MM.1S (cell line): ENCODE data around the gene TRIM71.

Experiments used
- DNase-seq: peaks from one replicate; pipeline ENCODE4 v3.0.0-alpha.2; 2015
- H2AFZ ChIP-seq: fragments of 300-600 bp; sonication (generic); 2 replicates; pipeline ENCODE4 v1.6.0; 2016; ENCODE audit warnings: antibody characterized with exemption, low read length
- H3F3A ChIP-seq: fragments of 300-600 bp; sonication (generic); 2 replicates; pipeline ENCODE4 v1.6.1; 2016; ENCODE audit warnings: mild to moderate bottlenecking, antibody characterized with exemption, low read length, moderate library complexity, mixed read lengths; ENCODE audit not compliant: insufficient read depth
- H3K27ac ChIP-seq: fragments of 300-600 bp; sonication (generic); 2 replicates; pipeline ENCODE4 v1.5.1; 2016; ENCODE audit warnings: mild to moderate bottlenecking, low read length
- H3K27me3 ChIP-seq: fragments of 300-600 bp; sonication (generic); replicated peaks from 2 replicates; pipeline ENCODE4 v1.6.0; 2016; ENCODE audit warnings: low read length; ENCODE audit not compliant: insufficient read depth
- H3K36me3 ChIP-seq: fragments of 300-600 bp; sonication (generic); replicated peaks from 2 replicates; pipeline ENCODE4 v1.6.1; 2016; ENCODE audit warnings: mild to moderate bottlenecking, low read length, mixed read lengths; ENCODE audit not compliant: insufficient read depth
- H3K4me1 ChIP-seq: fragments of 300-600 bp; sonication (generic); 2 replicates; pipeline ENCODE4 v1.6.1; 2016; ENCODE audit warnings: low read length, mixed read lengths
- H3K4me2 ChIP-seq: fragments of 300-600 bp; sonication (generic); 2 replicates; pipeline ENCODE4 v1.6.0; 2016; ENCODE audit warnings: low read depth, low read length
- H3K4me3 ChIP-seq: fragments of 300-600 bp; sonication (generic); 2 replicates; pipeline ENCODE4 v1.5.1; 2016; ENCODE audit warnings: low read length, mixed read lengths
- H3K79me2 ChIP-seq: fragments of 300-600 bp; sonication (generic); 2 replicates; pipeline ENCODE4 v1.6.1; 2016; ENCODE audit warnings: mixed run types, low read length, mixed read lengths
- H3K9ac ChIP-seq: fragments of 300-600 bp; sonication (generic); 2 replicates; pipeline ENCODE4 v1.6.1; 2016; ENCODE audit warnings: low read length, mixed read lengths
- H3K9me2 ChIP-seq: fragments of 300-600 bp; sonication (generic); replicated peaks from 2 replicates; pipeline ENCODE4 v1.6.1; 2016; ENCODE audit warnings: mild to moderate bottlenecking, low read length, mixed read lengths; ENCODE audit not compliant: insufficient read depth
- H3K9me3 ChIP-seq: fragments of 300-600 bp; sonication (generic); replicated peaks from 2 replicates; pipeline ENCODE4 v1.6.1; 2016; ENCODE audit warnings: mild to moderate bottlenecking, low read length, mixed read lengths; ENCODE audit not compliant: insufficient read depth
- H4K20me1 ChIP-seq: fragments of 300-600 bp; sonication (generic); 2 replicates; pipeline ENCODE4 v1.6.1; 2016; ENCODE audit warnings: mild to moderate bottlenecking, low read length, moderate library complexity, mixed read lengths; ENCODE audit not compliant: insufficient read depth
- CTCF ChIP-seq: fragments of 300-600 bp; sonication (generic); IDR thresholded peaks from 2 replicates; pipeline ENCODE4 v1.5.1; 2016; ENCODE audit warnings: antibody characterized with exemption, low read length, mixed read lengths
- EZH2 ChIP-seq: fragments of 300-600 bp; sonication (generic); optimal IDR thresholded peaks from 2 replicates; pipeline ENCODE3; 2017; ENCODE audit warnings: low read depth, mild to moderate bottlenecking, antibody characterized with exemption, low read length, mixed read lengths
- EZH2phosphoT487 ChIP-seq: fragments of 300-600 bp; sonication (generic); IDR thresholded peaks from 2 replicates; pipeline ENCODE4 v1.6.1; 2018; ENCODE audit warnings: antibody characterized with exemption, low read length

TRIM71 gene

GRCh38 chr3:32892625-32893598 lies 75.1 kb downstream of the TRIM71 start:
- Histone ChIP-seq H3K36me3 (no peaks in the 10 kb centered on the region), H3K9me2 (no peaks in the 10 kb centered on the region), H4K20me1 (no peaks in the 10 kb centered on the region), H3K9me3 (no peaks in the 10 kb centered on the region), H3K4me2 (no peak overlapping the region), H2AFZ (no peak overlapping the region), H3K9ac (no peak overlapping the region), H3K4me1 (peaks cover 9% of the 10 kb centered on the region), H3K79me2 (no peaks in the 10 kb centered on the region), H3K27ac (no peak overlapping the region), H3F3A (peaks cover 10% of the 10 kb centered on the region), H3K4me3 (no peak overlapping the region), H3K27me3 (no peaks in the 10 kb centered on the region)
- no peak for DNase-seq
- no peak for TF ChIP-seq CTCF
- no peak for TF ChIP-seq EZH2phosphoT487
- TF ChIP-seq EZH2, result no peak

GRCh38 chr3:32894977-32895376 lies 77.2 kb downstream of the TRIM71 start:
- H3K79me2 ChIP-seq, result no peaks in the 10 kb centered on the region
- H2AFZ ChIP-seq, result no peak overlapping the region
- H3K36me3 ChIP-seq, result no peaks in the 10 kb centered on the region
- no peak overlapping the region for H3K27ac ChIP-seq
- DNase-seq, result no peak
- H3F3A ChIP-seq, result no peaks in the 10 kb centered on the region
- no peaks in the 10 kb centered on the region for H3K9me2 ChIP-seq
- H3K9ac ChIP-seq, result no peak overlapping the region
- H3K27me3 ChIP-seq, result no peaks in the 10 kb centered on the region
- no peaks in the 10 kb centered on the region for H3K4me1 ChIP-seq
- no peaks in the 10 kb centered on the region for H4K20me1 ChIP-seq
- H3K9me3 ChIP-seq, result no peaks in the 10 kb centered on the region
- H3K4me3 ChIP-seq, result no peak overlapping the region
- H3K4me2 ChIP-seq, result no peak overlapping the region
- TF ChIP-seq CTCF (no peak), EZH2phosphoT487 (no peak), EZH2 (no peak)

GRCh38 chr3:32895701-32896100 lies 77.9 kb downstream of the TRIM71 start:
- no peaks in the 10 kb centered on the region for H3K9me2 ChIP-seq
- no peaks in the 10 kb centered on the region for H3K9me3 ChIP-seq
- no peaks in the 10 kb centered on the region for H3F3A ChIP-seq
- no peaks in the 10 kb centered on the region for H3K79me2 ChIP-seq
- no peaks in the 10 kb centered on the region for H3K4me1 ChIP-seq
- H3K4me3 ChIP-seq, result no peak overlapping the region
- no peaks in the 10 kb centered on the region for H3K27me3 ChIP-seq
- H3K4me2 ChIP-seq, result no peak overlapping the region
- H4K20me1 ChIP-seq, result no peaks in the 10 kb centered on the region
- H3K9ac ChIP-seq, result no peak overlapping the region
- H3K27ac ChIP-seq, result no peak overlapping the region
- no peak for TF ChIP-seq EZH2phosphoT487
- no peak for TF ChIP-seq CTCF
- no peak for TF ChIP-seq EZH2
- H2AFZ ChIP-seq, result no peak overlapping the region
- H3K36me3 ChIP-seq, result no peaks in the 10 kb centered on the region
- DNase-seq, result no peak
